ENCODE measurements around the gene UBE2R2.
A peak's percentile ranks its signal among the peaks of the same experiment; 100 is the strongest.
"Not testable (repeated sequence)": the region's sequence is repeated elsewhere in the genome, so short reads cannot be mapped to it uniquely, and the experiment has no call there.

The UBE2R2 gene
- 33.9 to 52.9 (median 44.4) reads per million in 9 experiments for total RNA-seq

- DNase-seq (peak; percentile 84 to 88 (median 86)), ATAC-seq (replicated peaks) (peak; percentile 81)
- peaks cover 30 to 42% of the 10 kb centered on the region in 2 donors for H3K4me1 Mint-ChIP-seq (ENCODE audit: low read depth in 2 of 2)
- H3K4me3 Mint-ChIP-seq: peak within 1 kb of the TSS; percentile 78 to 84
- no peaks in the 10 kb centered on the region for H3K27me3 Mint-ChIP-seq
- no peaks in the 10 kb centered on the region for H3K9me3 Mint-ChIP-seq
- peaks cover 15% of the 10 kb centered on the region for H3K36me3 Mint-ChIP-seq (ENCODE audit: insufficient read depth)
- peak within 1 kb of the TSS; percentile 97 to 98 for H3K27ac Mint-ChIP-seq
These were observed at the start of gene UBE2R2 for GRCh38 chr9:33816327-33817252. Gene UBE2R2 (plus strand): TSS chr9:33817160. CDS start chr9:33817758, 598 bp downstream.

- not testable (repeated sequence) for H3K4me3 Mint-ChIP-seq; DNase-seq; H3K9me3 Mint-ChIP-seq; H3K36me3 Mint-ChIP-seq (ENCODE audit: insufficient read depth); H3K4me1 Mint-ChIP-seq (ENCODE audit: low read depth in 2 of 2)
- H3K27ac Mint-ChIP-seq: peak overlapping the region in 1 of 2 donors; percentile 26
- peaks cover 8 to 20% of the 10 kb centered on the region in 2 donors for H3K27me3 Mint-ChIP-seq
- ATAC-seq (replicated peaks): peak; percentile 16
These were observed 46.6 kb upstream of the UBE2R2 start for GRCh38 chr9:33770156-33770880.

- H3K9me3 Mint-ChIP-seq; DNase-seq; H3K4me1 Mint-ChIP-seq (ENCODE audit: low read depth in 2 of 2); H3K27ac Mint-ChIP-seq; ATAC-seq (replicated peaks); H3K4me3 Mint-ChIP-seq; H3K36me3 Mint-ChIP-seq (ENCODE audit: insufficient read depth): not testable (repeated sequence)
- peaks cover 17 to 20% of the 10 kb centered on the region in 2 donors for H3K27me3 Mint-ChIP-seq
These were observed 43.8 kb upstream of the UBE2R2 start for GRCh38 chr9:33773135-33773534.

GRCh38 chr9:33774074-33774659 is 42.8 kb upstream of the UBE2R2 start:
- H3K27me3 Mint-ChIP-seq: peaks cover 21 to 27% of the 10 kb centered on the region in 2 donors
- H3K36me3 Mint-ChIP-seq (ENCODE audit: insufficient read depth); H3K9me3 Mint-ChIP-seq; H3K4me3 Mint-ChIP-seq; DNase-seq; ATAC-seq (replicated peaks); H3K27ac Mint-ChIP-seq; H3K4me1 Mint-ChIP-seq (ENCODE audit: low read depth in 2 of 2): not testable (repeated sequence)

GRCh38 chr9:33776578-33776977 is 40.4 kb upstream of the UBE2R2 start:
- ATAC-seq (replicated peaks): no peak
- H3K27me3 Mint-ChIP-seq: peaks cover 25 to 27% of the 10 kb centered on the region in 2 donors
- no peaks in the 10 kb centered on the region for H3K9me3 Mint-ChIP-seq
- no peaks in the 10 kb centered on the region for H3K4me1 Mint-ChIP-seq (ENCODE audit: low read depth in 2 of 2)
- no peak overlapping the region for H3K27ac Mint-ChIP-seq
- no peaks in the 10 kb centered on the region for H3K36me3 Mint-ChIP-seq (ENCODE audit: insufficient read depth)
- peak overlapping the region in 1 of 2 donors; percentile 70 for H3K4me3 Mint-ChIP-seq
- no peak for DNase-seq

GRCh38 chr9:33778700-33779351 is 38.1 kb upstream of the UBE2R2 start:
- Mint-ChIP-seq H3K27me3 (peaks cover 24 to 26% of the 10 kb centered on the region in 2 donors), H3K4me1 (ENCODE audit: low read depth in 2 of 2) (no peaks in the 10 kb centered on the region), H3K27ac (no peak overlapping the region), H3K9me3 (no peaks in the 10 kb centered on the region), H3K36me3 (ENCODE audit: insufficient read depth) (peaks cover 3% of the 10 kb centered on the region), H3K4me3 (no peak overlapping the region)
- ATAC-seq (replicated peaks) (peak; percentile 87), DNase-seq (peak; percentile 45 to 61 (median 58))

GRCh38 chr9:33780276-33780675 is 36.7 kb upstream of the UBE2R2 start:
- Mint-ChIP-seq H3K4me3 (no peak overlapping the region), H3K9me3 (no peaks in the 10 kb centered on the region), H3K36me3 (ENCODE audit: insufficient read depth) (peaks cover 3% of the 10 kb centered on the region), H3K4me1 (ENCODE audit: low read depth in 2 of 2) (no peaks in the 10 kb centered on the region), H3K27me3 (peaks cover 21 to 27% of the 10 kb centered on the region in 2 donors), H3K27ac (no peak overlapping the region)
- DNase-seq (no peak), ATAC-seq (replicated peaks) (no peak)

- Mint-ChIP-seq H3K27ac (no peak overlapping the region), H3K4me3 (no peak overlapping the region), H3K4me1 (ENCODE audit: low read depth in 2 of 2) (no peaks in the 10 kb centered on the region), H3K9me3 (no peaks in the 10 kb centered on the region), H3K27me3 (peaks cover 32 to 35% of the 10 kb centered on the region in 2 donors), H3K36me3 (ENCODE audit: insufficient read depth) (peaks cover 3% of the 10 kb centered on the region)
- DNase-seq (no peak), ATAC-seq (replicated peaks) (no peak)
These were observed 35.2 kb upstream of the UBE2R2 start for GRCh38 chr9:33781736-33782135.

- Mint-ChIP-seq H3K9me3 (no peaks in the 10 kb centered on the region), H3K36me3 (ENCODE audit: insufficient read depth) (peaks cover 3% of the 10 kb centered on the region), H3K4me3 (no peak overlapping the region), H3K4me1 (ENCODE audit: low read depth in 2 of 2) (no peaks in the 10 kb centered on the region), H3K27me3 (peaks cover 32 to 37% of the 10 kb centered on the region in 2 donors), H3K27ac (no peak overlapping the region)
- DNase-seq (no peak), ATAC-seq (replicated peaks) (no peak)
These were observed 34.4 kb upstream of the UBE2R2 start for GRCh38 chr9:33782395-33783152.

- ATAC-seq (replicated peaks): no peak
- H3K9me3 Mint-ChIP-seq: no peaks in the 10 kb centered on the region
- H3K27me3 Mint-ChIP-seq: peaks cover 31 to 33% of the 10 kb centered on the region in 2 donors
- H3K36me3 Mint-ChIP-seq (ENCODE audit: insufficient read depth): peaks cover 3% of the 10 kb centered on the region
- H3K4me3 Mint-ChIP-seq: no peak overlapping the region
- no peaks in the 10 kb centered on the region for H3K4me1 Mint-ChIP-seq (ENCODE audit: low read depth in 2 of 2)
- no peak overlapping the region for H3K27ac Mint-ChIP-seq
- no peak for DNase-seq
These were observed 31.0 kb upstream of the UBE2R2 start for GRCh38 chr9:33785914-33786313.

- Mint-ChIP-seq H3K36me3 (ENCODE audit: insufficient read depth) (peaks cover 3% of the 10 kb centered on the region), H3K27me3 (peaks cover 31 to 37% of the 10 kb centered on the region in 2 donors), H3K4me3 (no peak overlapping the region), H3K9me3 (no peaks in the 10 kb centered on the region), H3K4me1 (ENCODE audit: low read depth in 2 of 2) (no peaks in the 10 kb centered on the region), H3K27ac (no peak overlapping the region)
- no peak for ATAC-seq (replicated peaks)
- DNase-seq: no peak
These were observed 30.3 kb upstream of the UBE2R2 start for GRCh38 chr9:33786681-33787080.

- Mint-ChIP-seq H3K36me3 (ENCODE audit: insufficient read depth) (peaks cover 3% of the 10 kb centered on the region), H3K27me3 (peaks cover 30 to 45% of the 10 kb centered on the region in 2 donors), H3K27ac (no peak overlapping the region), H3K9me3 (no peaks in the 10 kb centered on the region), H3K4me1 (ENCODE audit: low read depth in 2 of 2) (no peaks in the 10 kb centered on the region), H3K4me3 (no peak overlapping the region)
- ATAC-seq (replicated peaks): no peak
- DNase-seq: no peak
These were observed 29.1 kb upstream of the UBE2R2 start for GRCh38 chr9:33787839-33788238.

Data from effector memory CD8-positive, alpha-beta T cell (primary cell).